Left lobe of liver (tissue), 2 donors: Measurements from ENCODE around the gene CAMK2G. TPM values are rescaled to one million over a fixed set of nuclear protein-coding genes. Genes with fewer than 3 reads are reported as not detected.
A peak's percentile ranks its signal among the peaks of the same experiment; 100 is the strongest.

ENCODE experiments used
- ATAC-seq: fragments of 200-7000 bp; cut with Tn5 transposase; one replicate; pipeline ENCODE4 v1.9.1; 2020; ENCODE audit warnings: mild to moderate bottlenecking, moderate library complexity
- DNase-seq: peaks from one replicate; pipeline ENCODE4 v3.0.0-alpha.2; 2020; ENCODE audit warnings: low spot score
- total RNA-seq: library from RNA; stranded (reverse); gene quantifications from one replicate; pipeline ENCODE4 v1.2.1, GENCODE V29; 2021
- donor health status: DM: no; HTN: no; CAD: no; lungs with moderate emphysema.
- donor health status: DM: no; HTN: yes; CAD: no.

Gene CAMK2G
- total RNA-seq, 1 donor from 2014 or later, result 11.1 TPM

- no peak for DNase-seq
- ATAC-seq, result no peak
These were observed 9.7 kb upstream of the CAMK2G start for GRCh38 chr10:73884017-73884416.

- DNase-seq (no peak), ATAC-seq (no peak)
These were observed 7.0 kb upstream of the CAMK2G start for GRCh38 chr10:73881221-73881919.

GRCh38 chr10:73879296-73880173 is 5.2 kb upstream of the CAMK2G start:
- ATAC-seq, result peak; percentile 97
- DNase-seq, result peak; percentile 84

GRCh38 chr10:73878365-73878764 is 4.0 kb upstream of the CAMK2G start:
- DNase-seq, result no peak
- ATAC-seq, result no peak

- ATAC-seq (no peak), DNase-seq (no peak)
These were observed 3.3 kb upstream of the CAMK2G start for GRCh38 chr10:73877533-73878160.

GRCh38 chr10:73876971-73877370 is 2.6 kb upstream of the CAMK2G start:
- no peak for DNase-seq
- ATAC-seq, result no peak

- ATAC-seq (no peak), DNase-seq (no peak)
These were observed 2.2 kb upstream of the CAMK2G start for GRCh38 chr10:73876566-73876965.

- DNase-seq (no peak), ATAC-seq (no peak)
These were observed 1.8 kb upstream of the CAMK2G start for GRCh38 chr10:73876157-73876556.

- ATAC-seq, result no peak
- no peak for DNase-seq
These were observed 752 bp upstream of the CAMK2G start for GRCh38 chr10:73875139-73875475.

GRCh38 chr10:73873838-73874215 is 528 bp downstream of the CAMK2G start:
- no peak for ATAC-seq
- DNase-seq, result no peak

GRCh38 chr10:73873142-73873837 is 1.1 kb downstream of the CAMK2G start:
- DNase-seq, result no peak
- no peak for ATAC-seq

- ATAC-seq (no peak), DNase-seq (no peak)
These were observed 2.1 kb downstream of the CAMK2G start for GRCh38 chr10:73872190-73872710.

GRCh38 chr10:73871295-73872189 is 2.8 kb downstream of the CAMK2G start:
- DNase-seq (no peak), ATAC-seq (peak; percentile 49)

GRCh38 chr10:73868655-73869195 is 5.6 kb downstream of the CAMK2G start:
- DNase-seq, result no peak
- ATAC-seq, result no peak

- no peak for DNase-seq
- no peak for ATAC-seq
These were observed 6.3 kb downstream of the CAMK2G start for GRCh38 chr10:73867871-73868631.

- DNase-seq, result no peak
- no peak for ATAC-seq
These were observed 7.1 kb downstream of the CAMK2G start for GRCh38 chr10:73867126-73867807.

- ATAC-seq (no peak), DNase-seq (no peak)
These were observed 7.7 kb downstream of the CAMK2G start for GRCh38 chr10:73866621-73867020.
